CD14-positive monocyte (primary cell): Measurements from ENCODE around the gene OR5D18. TPM values are rescaled to one million over a fixed set of nuclear protein-coding genes. Genes with fewer than 3 reads are reported as not detected.

Source experiments
- DNase-seq, 3 donors: peaks; one replicate each; pipeline ENCODE4 v3.0.0-alpha.2; 2011 to 2022
- H2AFZ ChIP-seq: 2 replicates; pipeline ENCODE4 v1.6.0; 2012; ENCODE audit warnings: mild to moderate bottlenecking, low read depth, low read length, inconsistent platforms; ENCODE audit not compliant: insufficient read depth, poor library complexity, severe bottlenecking
- H3K27ac ChIP-seq, 2 donors: 1 replicate in 1 of 2; 2 replicates in 1 of 2; pipeline ENCODE4 v1.5.1; 2012 to 2013; ENCODE audit warnings: low read length in 2 of 2, control low read depth in 1 of 2, inconsistent platforms in 1 of 2, low read depth in 1 of 2, mild to moderate bottlenecking in 1 of 2
- H3K27me3 ChIP-seq, 2 donors: one replicate each; pipeline versions ENCODE4 v1.6.0 to v1.6.1; 2011 to 2013; ENCODE audit warnings: low read length in 2 of 2; ENCODE audit not compliant: control insufficient read depth in 2 of 2, insufficient read depth in 2 of 2
- H3K36me3 ChIP-seq, 2 donors: replicated peaks in 1 of 2; 1 replicate in 1 of 2; 2 replicates in 1 of 2; pipeline versions ENCODE4 v1.5.1 to v1.6.1; 2012 to 2013; ENCODE audit warnings: low read length in 2 of 2, control low read depth in 1 of 2, inconsistent platforms in 1 of 2, mild to moderate bottlenecking in 1 of 2; ENCODE audit not compliant: insufficient read depth in 2 of 2, control insufficient read depth in 1 of 2
- H3K4me1 ChIP-seq, 2 donors: 1 replicate in 1 of 2; 2 replicates in 1 of 2; pipeline versions ENCODE4 v1.5.1 to v1.6.1; 2012 to 2013; ENCODE audit warnings: low read length in 2 of 2, control low read depth in 1 of 2, inconsistent platforms in 1 of 2, mild to moderate bottlenecking in 1 of 2, moderate library complexity in 1 of 2; ENCODE audit not compliant: insufficient read depth in 2 of 2, control insufficient read depth in 1 of 2
- H3K4me2 ChIP-seq: replicated peaks from 2 replicates; pipeline ENCODE3; 2012; ENCODE audit warnings: low read length, moderate library complexity, mild to moderate bottlenecking; ENCODE audit not compliant: poor library complexity, severe bottlenecking; ENCODE audit errors: extremely low read depth
- H3K4me3 ChIP-seq, 3 experiments: fragments of 200-600 bp in 1 of 3; sonication (generic) in 1 of 3; replicated peaks in 1 of 3; 1 replicate in 2 of 3; 2 replicates in 1 of 3; pipeline ENCODE4 v1.5.1; 2011 to 2013; ENCODE audit warnings: low read length in 3 of 3, mild to moderate bottlenecking in 3 of 3, control low read depth in 2 of 3, low read depth in 2 of 3, inconsistent platforms in 1 of 3, moderate library complexity in 1 of 3
- H3K79me2 ChIP-seq: 2 replicates; pipeline ENCODE4 v1.6.0; 2012; ENCODE audit warnings: mild to moderate bottlenecking, control low read depth, inconsistent platforms, low read length, moderate library complexity; ENCODE audit not compliant: insufficient read depth
- H3K9ac ChIP-seq: 2 replicates; pipeline ENCODE4 v1.6.0; 2017; ENCODE audit warnings: low read length, mild to moderate bottlenecking; ENCODE audit not compliant: insufficient read depth, poor library complexity, severe bottlenecking
- H3K9me3 ChIP-seq, 2 donors: replicated peaks in 1 of 2; 1 replicate in 1 of 2; 2 replicates in 1 of 2; pipeline versions ENCODE4 v1.5.1 to v1.6.1; 2012 to 2013; ENCODE audit warnings: low read length in 2 of 2, control low read depth in 1 of 2; ENCODE audit not compliant: control insufficient read depth in 1 of 2, insufficient read depth in 1 of 2
- H4K20me1 ChIP-seq: 2 replicates; pipeline ENCODE4 v1.6.0; 2012; ENCODE audit warnings: mild to moderate bottlenecking, low read length, control low read depth, moderate library complexity; ENCODE audit not compliant: insufficient read depth
- H3K27ac Mint-ChIP-seq, 7 donors: one replicate each; pipeline ENCODE4 v1.8.0; 2020; ENCODE audit warnings: mild to moderate bottlenecking in 7 of 7, mixed read lengths in 7 of 7, moderate library complexity in 6 of 7, inconsistent platforms in 2 of 7
- H3K27me3 Mint-ChIP-seq, 3 donors: one replicate each; pipeline ENCODE4 v1.8.0; 2021 to 2022; ENCODE audit warnings: low read depth in 3 of 3, mild to moderate bottlenecking in 3 of 3, mixed read lengths in 3 of 3, moderate library complexity in 3 of 3, inconsistent platforms in 1 of 3
- H3K36me3 Mint-ChIP-seq, 2 donors: one replicate each; pipeline ENCODE4 v1.8.0; 2020; ENCODE audit warnings: mixed read lengths in 2 of 2, inconsistent platforms in 1 of 2, mild to moderate bottlenecking in 1 of 2
- H3K4me1 Mint-ChIP-seq: one replicate; pipeline ENCODE4 v1.8.0; 2020; ENCODE audit warnings: mild to moderate bottlenecking, mixed read lengths
- H3K4me3 Mint-ChIP-seq, 2 donors: one replicate each; pipeline ENCODE4 v1.8.0; 2020; ENCODE audit warnings: mild to moderate bottlenecking in 2 of 2, mixed read lengths in 2 of 2, moderate library complexity in 1 of 2
- H3K9me3 Mint-ChIP-seq, 7 donors: one replicate each; pipeline ENCODE4 v1.8.0; 2020 to 2022; ENCODE audit warnings: mixed read lengths in 7 of 7, mild to moderate bottlenecking in 6 of 7, moderate library complexity in 6 of 7, inconsistent platforms in 2 of 7
- WGBS: methylation state at CpG from one replicate; pipeline ENCODE4 v1.1.5; 2013; ENCODE audit warnings: missing lambda C conversion rate; ENCODE audit not compliant: insufficient coverage; 5-methylcytosine and 5-hydroxymethylcytosine counted together
- intact Hi-C, 2 donors: fragments of 100-400 bp; cut with micrococcal nuclease; formaldehyde crosslinking; loops; one replicate each; pipeline versions ENCODE4 v1.15.0 to v1.15.1; 2023
- polyA plus RNA-seq, 3 donors: library from polyadenylated mRNA; depleted of rRNA in 1 of 3; unstranded in 2 of 3; stranded (reverse) in 1 of 3; fragments of 300-500 nt in 2 of 3; fragments of >200 nt in 1 of 3; fragmentation: Illumina TruSeq in 2 of 3; gene quantifications; 1 replicate in 2 of 3; 2 replicates in 1 of 3; pipeline ENCODE4 v1.2.3, GENCODE V29; 2012 to 2021
- TF ChIP-seq, protein P1 (sequence below): fragments of 200-600 bp; IDR thresholded peaks from one replicate; pipeline ENCODE4 v1.8.0; 2022; ENCODE audit warnings: antibody characterized with exemption, mild to moderate bottlenecking

Gene OR5D18
- polyA plus RNA-seq, 3 donors, result not detected

DNA sequence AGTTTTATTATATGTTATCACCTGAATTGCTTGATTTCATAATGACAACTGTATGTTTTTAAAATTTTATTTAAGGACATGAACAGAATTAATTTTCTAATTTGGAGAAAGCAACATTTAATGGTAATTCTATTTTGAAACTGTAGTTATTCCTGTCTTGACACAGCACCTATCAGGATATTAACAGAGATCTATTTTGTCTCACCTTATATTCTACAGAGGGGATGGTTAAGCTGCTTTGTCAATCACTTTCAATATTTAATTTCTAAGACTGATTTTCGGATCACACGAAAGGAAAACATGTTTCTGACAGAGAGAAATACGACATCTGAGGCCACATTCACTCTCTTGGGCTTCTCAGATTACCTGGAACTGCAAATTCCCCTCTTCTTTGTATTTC lies 19.0 kb downstream of the OR5D18 start, which contains the start of gene OR5D16:
Gene OR5D16 (plus strand): TSS at position 301 of the 400 bp plus-strand sequence. CDS start 0 bp downstream, at position 301.
- intact Hi-C loops, result no loop called here

GRCh38 chr11:55847453-55847852 lies 28.0 kb downstream of the OR5D18 start:
- TF ChIP-seq, protein P1, sequence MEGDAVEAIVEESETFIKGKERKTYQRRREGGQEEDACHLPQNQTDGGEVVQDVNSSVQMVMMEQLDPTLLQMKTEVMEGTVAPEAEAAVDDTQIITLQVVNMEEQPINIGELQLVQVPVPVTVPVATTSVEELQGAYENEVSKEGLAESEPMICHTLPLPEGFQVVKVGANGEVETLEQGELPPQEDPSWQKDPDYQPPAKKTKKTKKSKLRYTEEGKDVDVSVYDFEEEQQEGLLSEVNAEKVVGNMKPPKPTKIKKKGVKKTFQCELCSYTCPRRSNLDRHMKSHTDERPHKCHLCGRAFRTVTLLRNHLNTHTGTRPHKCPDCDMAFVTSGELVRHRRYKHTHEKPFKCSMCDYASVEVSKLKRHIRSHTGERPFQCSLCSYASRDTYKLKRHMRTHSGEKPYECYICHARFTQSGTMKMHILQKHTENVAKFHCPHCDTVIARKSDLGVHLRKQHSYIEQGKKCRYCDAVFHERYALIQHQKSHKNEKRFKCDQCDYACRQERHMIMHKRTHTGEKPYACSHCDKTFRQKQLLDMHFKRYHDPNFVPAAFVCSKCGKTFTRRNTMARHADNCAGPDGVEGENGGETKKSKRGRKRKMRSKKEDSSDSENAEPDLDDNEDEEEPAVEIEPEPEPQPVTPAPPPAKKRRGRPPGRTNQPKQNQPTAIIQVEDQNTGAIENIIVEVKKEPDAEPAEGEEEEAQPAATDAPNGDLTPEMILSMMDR, result no peak
- H3K4me2 ChIP-seq, result no peak overlapping the region
- no CpG with 5 or more reads among the region's 2 CpGs for WGBS
- H3K36me3 ChIP-seq, result no peaks in the 10 kb centered on the region
- no peaks in the 10 kb centered on the region for H3K4me1 ChIP-seq
- H3K27me3 Mint-ChIP-seq, result no peaks in the 10 kb centered on the region
- H3K9me3 Mint-ChIP-seq, result peaks cover 0 to 5% (median 0%) of the 10 kb centered on the region in 7 donors
- no peaks in the 10 kb centered on the region for H3K27me3 ChIP-seq
- intact Hi-C loops, result no loop called here
- no peak for DNase-seq
- no peaks in the 10 kb centered on the region for H4K20me1 ChIP-seq
- H3K27ac ChIP-seq, result no peak overlapping the region
- H3K27ac Mint-ChIP-seq, result no peak overlapping the region
- no peaks in the 10 kb centered on the region for H3K79me2 ChIP-seq
- H3K4me3 Mint-ChIP-seq, result no peak overlapping the region
- no peak overlapping the region for H3K9ac ChIP-seq
- no peaks in the 10 kb centered on the region for H3K36me3 Mint-ChIP-seq
- no peaks in the 10 kb centered on the region for H3K4me1 Mint-ChIP-seq
- peaks cover 4 to 8% of the 10 kb centered on the region in 2 donors for H3K9me3 ChIP-seq
- H2AFZ ChIP-seq, result no peak overlapping the region
- no peak overlapping the region for H3K4me3 ChIP-seq

More for the DNA sequence above, 19.0 kb downstream of the OR5D18 start, which contains the start of gene OR5D16:
- Histone ChIP-seq H3K4me2 (no peak within 1 kb of the TSS), H2AFZ (no peak within 1 kb of the TSS), H3K27me3 (no peaks in the 10 kb centered on the region), H4K20me1 (no peaks in the 10 kb centered on the region), H3K79me2 (no peaks in the 10 kb centered on the region), H3K4me1 (no peaks in the 10 kb centered on the region), H3K36me3 (no peaks in the 10 kb centered on the region), H3K9me3 (peaks cover 7 to 13% of the 10 kb centered on the region in 2 donors), H3K4me3 (no peak within 1 kb of the TSS), H3K9ac (no peak within 1 kb of the TSS), H3K27ac (no peak within 1 kb of the TSS)
- H3K36me3 Mint-ChIP-seq, result no peaks in the 10 kb centered on the region
- peaks cover 0 to 10% (median 5%) of the 10 kb centered on the region in 7 donors for H3K9me3 Mint-ChIP-seq
- no peak within 1 kb of the TSS for H3K4me3 Mint-ChIP-seq
- H3K4me1 Mint-ChIP-seq, result no peaks in the 10 kb centered on the region
- TF ChIP-seq, protein P1, result no peak
- H3K27ac Mint-ChIP-seq, result no peak within 1 kb of the TSS
- no CpG with 5 or more reads among the region's 3 CpGs for WGBS
- DNase-seq, result no peak
- no peaks in the 10 kb centered on the region for H3K27me3 Mint-ChIP-seq
